ENCODE measurements around the gene COPB1. TPM values are rescaled to one million over a fixed set of nuclear protein-coding genes. Genes with fewer than 3 reads are reported as not detected.

The COPB1 gene
- total and polyA plus RNA-seq, 8 donors, result 31.4 to 58.0 (median 44.9) TPM

GRCh38 chr11:14445542-14446530, 53.8 kb downstream of the COPB1 start:
- no peak for ATAC-seq
- no peak for DNase-seq
- intact Hi-C loops (cut with DNase I), result loop anchor here in 1 of 3 donors (10.0 kb wide), 1 partner anchor 141 kb away; no protein-coding TSS in a partner anchor
- no peaks in the 10 kb centered on the region for H3K36me3 ChIP-seq
- peaks cover 0 to 8% (median 7%) of the 10 kb centered on the region in 3 donors for H3K4me1 ChIP-seq
- no peaks in the 10 kb centered on the region for H3K27me3 ChIP-seq
- H3K9me3 ChIP-seq, result no peaks in the 10 kb centered on the region
- H3K4me3 ChIP-seq, result no peak overlapping the region
- H3K27ac ChIP-seq, result peak overlapping the region in 1 of 4 donors; percentile 33
- FAIRE-seq, result no peak
- no peak for TF ChIP-seq CTCF (IDR thresholded peaks at IDR 0.05)
- WGBS, 2 donors, result 85 to 92% methylated on average over 2 of the region's 2 CpGs

- peaks cover 0 to 8% (median 7%) of the 10 kb centered on the region in 3 donors for H3K4me1 ChIP-seq
- peak overlapping the region in 2 of 4 donors; percentile 13 to 50 for H3K27ac ChIP-seq
- DNase-seq (no peak), ATAC-seq (no peak), FAIRE-seq (no peak)
- intact Hi-C loops (cut with DNase I), result loop anchor here in 1 of 3 donors (10.0 kb wide), 1 partner anchor 140 kb away; no protein-coding TSS in a partner anchor
- no peak for TF ChIP-seq CTCF (IDR thresholded peaks at IDR 0.05)
- no peaks in the 10 kb centered on the region for H3K27me3 ChIP-seq
- no peaks in the 10 kb centered on the region for H3K9me3 ChIP-seq
- H3K4me3 ChIP-seq, result no peak overlapping the region
- 86 to 93% methylated on average over 8 of the region's 8 CpGs for WGBS, 2 donors
- no peaks in the 10 kb centered on the region for H3K36me3 ChIP-seq
These were observed 55.0 kb downstream of the COPB1 start for GRCh38 chr11:14444441-14445189.

GRCh38 chr11:14443638-14444037, 56.0 kb downstream of the COPB1 start:
- FAIRE-seq, result no peak
- peak; percentile 51 to 78 (median 66) for ATAC-seq
- DNase-seq, result peak in 4 of 6 donors; percentile 38 to 65 (median 57)
- Histone ChIP-seq H3K27me3 (no peaks in the 10 kb centered on the region), H3K9me3 (no peaks in the 10 kb centered on the region), H3K36me3 (no peaks in the 10 kb centered on the region), H3K4me3 (no peak overlapping the region), H3K4me1 (peaks cover 0 to 7% (median 6%) of the 10 kb centered on the region in 3 donors), H3K27ac (peak overlapping the region in 2 of 4 donors; percentile 13 to 50)
- WGBS, 2 donors, result 47 to 64% methylated on average over 1 of the region's 1 CpG
- no peak for TF ChIP-seq CTCF (IDR thresholded peaks at IDR 0.05)
- intact Hi-C loops (cut with DNase I), result loop anchor here in 1 of 3 donors (10.0 kb wide), 1 partner anchor 139 kb away; no protein-coding TSS in a partner anchor

GRCh38 chr11:14435717-14436512, 63.7 kb downstream of the COPB1 start:
- ATAC-seq, result no peak
- intact Hi-C loops (cut with DNase I), result no loop called here
- Histone ChIP-seq H3K27ac (no peak overlapping the region), H3K27me3 (no peaks in the 10 kb centered on the region), H3K4me3 (no peak overlapping the region), H3K36me3 (no peaks in the 10 kb centered on the region), H3K4me1 (no peaks in the 10 kb centered on the region), H3K9me3 (no peaks in the 10 kb centered on the region)
- no peak for DNase-seq
- 80 to 85% methylated on average over 3 of the region's 3 CpGs for WGBS, 2 donors
- FAIRE-seq, result no peak
- TF ChIP-seq CTCF (IDR thresholded peaks at IDR 0.05), result no peak

All from pancreas (tissue), 10 donors.